Activated CD8-positive, alpha-beta memory T cell treated with anti-CD3 and anti-CD28 coated beads for 36 hours (primary cell): ENCODE results near the gene DSTN. TPM values are rescaled to one million over a fixed set of nuclear protein-coding genes. Genes with fewer than 3 reads are reported as not detected.
"Not testable (repeated sequence)": the region's sequence is repeated elsewhere in the genome, so short reads cannot be mapped to it uniquely, and the experiment has no call there.

Source experiments
- CTCF ChIA-PET: fragments of 350-600 bp; sonication (Branson Sonifier 250); formaldehyde crosslinking; loops from one replicate; lab custom pipeline; 2021; ENCODE audit warnings: antibody characterized with exemption; lab: Charles Lee
- POLR2A ChIA-PET: fragments of 350-600 bp; sonication (Branson Sonifier 250); formaldehyde crosslinking; loops from one replicate; lab custom pipeline; 2021; ENCODE audit warnings: antibody characterized with exemption; lab: Charles Lee
- total RNA-seq, 2 experiments: library from RNA; stranded (reverse); gene quantifications; one replicate each; pipeline ENCODE4 v1.2.3, GENCODE V29; 2021

DSTN gene
- total RNA-seq, 2 experiments from 2014 or later = 72.8 to 75.3 TPM

- ChIA-PET CTCF (interaction anchor here (0.8 kb wide), 1 partner anchor 10 kb away, joined by 3 read pairs; no protein-coding TSS in a partner anchor), POLR2A (no interaction called here)
Measured at GRCh38 chr20:17651760-17652388, 82.0 kb downstream of the DSTN start.

GRCh38 chr20:17652411-17652810, 82.5 kb downstream of the DSTN start:
- CTCF ChIA-PET = no interaction called here
- POLR2A ChIA-PET = no interaction called here

- ChIA-PET POLR2A (interaction anchor here (0.6 kb wide), 1 partner anchor 96 kb away, joined by 3 read pairs; no protein-coding TSS in a partner anchor), CTCF (interaction anchor here (0.6 to 0.8 kb wide), 2 partner anchors 7 to 341 kb away, joined by 3 to 4 read pairs; no protein-coding TSS in a partner anchor)
Measured at GRCh38 chr20:17653835-17654648, 84.2 kb downstream of the DSTN start.

- CTCF ChIA-PET = interaction anchor here (0.6 to 1.2 kb wide), 3 partner anchors 8 to 340 kb away, joined by 3 to 4 read pairs (median 3); no protein-coding TSS in a partner anchor
- POLR2A ChIA-PET = no interaction called here
Measured at GRCh38 chr20:17654649-17655285, 84.9 kb downstream of the DSTN start.

GRCh38 chr20:17655286-17655651, 85.4 kb downstream of the DSTN start:
- CTCF ChIA-PET = interaction anchor here (0.8 to 1.2 kb wide), 2 partner anchors 9 kb away, joined by 3 read pairs; no protein-coding TSS in a partner anchor
- POLR2A ChIA-PET = no interaction called here

GRCh38 chr20:17655865-17656479, 86.1 kb downstream of the DSTN start:
- ChIA-PET CTCF (interaction anchor here (1.2 kb wide), 1 partner anchor 8 kb away, joined by 3 read pairs; no protein-coding TSS in a partner anchor), POLR2A (no interaction called here)

GRCh38 chr20:17657079-17657825, 87.4 kb downstream of the DSTN start:
- ChIA-PET CTCF (no interaction called here), POLR2A (no interaction called here)

- CTCF ChIA-PET = no interaction called here
- POLR2A ChIA-PET = no interaction called here
Measured at GRCh38 chr20:17657898-17658647, 88.2 kb downstream of the DSTN start.

GRCh38 chr20:17658648-17658993, 88.7 kb downstream of the DSTN start:
- ChIA-PET CTCF (no interaction called here), POLR2A (no interaction called here)

GRCh38 chr20:17659344-17659743, 89.5 kb downstream of the DSTN start:
- POLR2A ChIA-PET, CTCF ChIA-PET: not testable (repeated sequence)

Other genes with a start within 250 kb of the DSTN start
- gene BFSP1, start 38.7 kb upstream of the DSTN start, total RNA-seq = under 1 TPM; 0.34 to 0.38 TPM
- 10 to 100 TPM; 29.0 to 29.7 TPM for gene RRBP1, start 112.2 kb downstream of the DSTN start, total RNA-seq
- not detected for gene BANF2, start 129.9 kb downstream of the DSTN start, total RNA-seq